ENCODE data around the gene POTEH.
"Not testable (repeated sequence)": the region's sequence is repeated elsewhere in the genome, so short reads cannot be mapped to it uniquely, and the experiment has no call there.

GRCh38 chr22:15684695-15685094, 5.1 kb upstream of the POTEH start:
- not testable (repeated sequence) for TF ChIP-seq CTCF (IDR thresholded peaks at IDR 0.05; ENCODE audit: extremely low read depth in 1 of 2, insufficient read depth in 1 of 2, low read depth in 1 of 2, low read length in 2 of 2); MYC (IDR thresholded peaks at IDR 0.05; ENCODE audit: low read depth, low read length); POLR2A (IDR thresholded peaks at IDR 0.05; ENCODE audit: low read depth, low read length); MAX (IDR thresholded peaks at IDR 0.05; ENCODE audit: insufficient read depth, insufficient read length); POLR2AphosphoS5 (IDR thresholded peaks at IDR 0.05; ENCODE audit: insufficient read depth, low read depth, low read length); FOS (IDR thresholded peaks at IDR 0.05; ENCODE audit: borderline replicate concordance, insufficient read depth, low read length); EZH2 (IDR thresholded peaks at IDR 0.05; ENCODE audit: borderline replicate concordance, low read depth, low read length, severe bottlenecking); JUN (IDR thresholded peaks at IDR 0.05; ENCODE audit: borderline replicate concordance, insufficient read depth, insufficient read length, low read depth); GATA2 (IDR thresholded peaks at IDR 0.05; ENCODE audit: insufficient read depth, insufficient read length, low read depth, low read length)

Measured in endothelial cell of umbilical vein (primary cell).